ENCODE measurements around the gene KCTD20. TPM values are rescaled to one million over a fixed set of nuclear protein-coding genes. Genes with fewer than 3 reads are reported as not detected.

The KCTD20 gene
- total and polyA plus RNA-seq, 10 of the 15 experiments (the other 5 are each of a cell fraction or from before 2014, with no cell fraction given), result 18.1 to 77.0 (median 50.5) TPM

DNA sequence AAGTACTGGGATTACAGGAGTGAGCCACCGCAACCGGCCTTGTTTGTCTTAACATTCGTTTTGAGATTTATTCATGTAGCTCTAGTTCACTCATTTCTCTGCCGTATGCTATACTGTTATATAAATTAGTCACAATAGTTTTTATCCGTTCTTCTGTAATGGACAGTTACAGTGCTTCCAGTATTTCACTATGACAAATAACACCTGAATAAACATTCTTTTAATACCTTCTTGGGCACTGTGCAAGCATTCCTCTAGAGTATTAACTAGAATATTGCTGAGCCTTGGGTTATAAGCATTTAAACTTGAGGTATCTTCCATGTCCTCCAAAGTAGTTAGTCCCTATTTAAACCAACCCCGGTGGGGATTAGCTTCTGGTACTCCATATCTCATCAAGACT, 58.9 kb downstream of the KCTD20 start (continued):
- TF ChIP-seq SKIL (IDR thresholded peaks at IDR 0.05; ENCODE audit: low read depth, poor library complexity, severe bottlenecking), result no peak
- no peak for TF ChIP-seq NBN (IDR thresholded peaks at IDR 0.05)
- no peak for TF ChIP-seq IRF4 (IDR thresholded peaks at IDR 0.05; ENCODE audit: low read depth, low read length)
- no peak for TF ChIP-seq CBX3 (IDR thresholded peaks at IDR 0.05; ENCODE audit: borderline replicate concordance, low read depth)
- no peak for TF ChIP-seq MTA3 (IDR thresholded peaks at IDR 0.05; ENCODE audit: borderline replicate concordance, low read length)
- TF ChIP-seq SP1 (IDR thresholded peaks at IDR 0.05; ENCODE audit: low read depth, low read length), result no peak
- no peak for TF ChIP-seq TCF3 (IDR thresholded peaks at IDR 0.05; ENCODE audit: borderline replicate concordance, insufficient read depth, low read depth, low read length)
- no peak for TF ChIP-seq CREB1 (IDR thresholded peaks at IDR 0.05; ENCODE audit: low read depth)

DNA sequence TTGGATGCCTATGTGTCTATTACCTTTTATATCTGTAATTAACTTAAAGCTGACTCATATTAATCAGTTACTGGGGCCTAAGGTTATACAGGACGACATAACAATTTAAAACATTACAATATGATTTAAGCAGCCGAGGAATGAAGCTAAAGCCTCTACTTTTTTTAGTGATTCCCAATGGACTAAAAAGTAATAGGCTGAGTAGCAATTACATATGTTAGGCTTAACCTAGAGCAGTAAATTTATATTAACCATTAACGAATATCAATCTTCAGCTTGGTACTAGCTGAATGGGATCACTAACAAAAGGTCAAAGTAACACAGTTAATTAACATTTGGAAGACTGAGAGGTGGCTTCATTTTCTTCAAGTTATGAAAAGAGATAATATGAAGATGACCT, 61.4 kb downstream of the KCTD20 start:
- no TSS peak for BruUV-seq (replicated peaks)
- no peaks in the 10 kb centered on the region for H3K9me3 ChIP-seq (replicated peaks; ENCODE audit: control insufficient read depth, insufficient read depth, low read length)
- H3K27ac ChIP-seq (ENCODE audit: control insufficient read depth, insufficient read depth), result no peak overlapping the region
- DNase-seq (ENCODE audit: low read depth, low spot score) (no peak), ATAC-seq (no peak), FAIRE-seq (no peak)
- CTCF ChIA-PET, result interaction anchor here (1.0 kb wide), 1 partner anchor 12 kb away, joined by 3 read pairs; no protein-coding TSS in a partner anchor
- H3K27me3 ChIP-seq (replicated peaks in 1 of 2; ENCODE audit: control insufficient read depth in 2 of 2, insufficient read depth in 2 of 2, low read length in 1 of 2), result no peaks in the 10 kb centered on the region
- POLR2A ChIA-PET, result interaction anchor here (0.7 to 1.2 kb wide), 3 partner anchors 15 to 30 kb away, joined by 3 to 7 read pairs (median 5); no protein-coding TSS in a partner anchor
- no peaks in the 10 kb centered on the region for H3K4me1 ChIP-seq (ENCODE audit: control insufficient read depth, insufficient read depth, low read length)
- no peaks in the 10 kb centered on the region for H3K79me2 ChIP-seq (ENCODE audit: control insufficient read depth, insufficient read depth, low read length)
- H3K4me2 ChIP-seq (ENCODE audit: control insufficient read depth, insufficient read depth), result no peak overlapping the region
- in situ Hi-C loops (cut with MboI) (no loop called here), intact Hi-C loops (cut with micrococcal nuclease; ENCODE audit: unreplicated experiment) (no loop called here)
- H2AFZ ChIP-seq (ENCODE audit: control insufficient read depth, low read depth, low read length), result no peak overlapping the region
- no peaks in the 10 kb centered on the region for H4K20me1 ChIP-seq (ENCODE audit: control insufficient read depth, insufficient read depth)
- TF ChIP-seq, protein P1, sequence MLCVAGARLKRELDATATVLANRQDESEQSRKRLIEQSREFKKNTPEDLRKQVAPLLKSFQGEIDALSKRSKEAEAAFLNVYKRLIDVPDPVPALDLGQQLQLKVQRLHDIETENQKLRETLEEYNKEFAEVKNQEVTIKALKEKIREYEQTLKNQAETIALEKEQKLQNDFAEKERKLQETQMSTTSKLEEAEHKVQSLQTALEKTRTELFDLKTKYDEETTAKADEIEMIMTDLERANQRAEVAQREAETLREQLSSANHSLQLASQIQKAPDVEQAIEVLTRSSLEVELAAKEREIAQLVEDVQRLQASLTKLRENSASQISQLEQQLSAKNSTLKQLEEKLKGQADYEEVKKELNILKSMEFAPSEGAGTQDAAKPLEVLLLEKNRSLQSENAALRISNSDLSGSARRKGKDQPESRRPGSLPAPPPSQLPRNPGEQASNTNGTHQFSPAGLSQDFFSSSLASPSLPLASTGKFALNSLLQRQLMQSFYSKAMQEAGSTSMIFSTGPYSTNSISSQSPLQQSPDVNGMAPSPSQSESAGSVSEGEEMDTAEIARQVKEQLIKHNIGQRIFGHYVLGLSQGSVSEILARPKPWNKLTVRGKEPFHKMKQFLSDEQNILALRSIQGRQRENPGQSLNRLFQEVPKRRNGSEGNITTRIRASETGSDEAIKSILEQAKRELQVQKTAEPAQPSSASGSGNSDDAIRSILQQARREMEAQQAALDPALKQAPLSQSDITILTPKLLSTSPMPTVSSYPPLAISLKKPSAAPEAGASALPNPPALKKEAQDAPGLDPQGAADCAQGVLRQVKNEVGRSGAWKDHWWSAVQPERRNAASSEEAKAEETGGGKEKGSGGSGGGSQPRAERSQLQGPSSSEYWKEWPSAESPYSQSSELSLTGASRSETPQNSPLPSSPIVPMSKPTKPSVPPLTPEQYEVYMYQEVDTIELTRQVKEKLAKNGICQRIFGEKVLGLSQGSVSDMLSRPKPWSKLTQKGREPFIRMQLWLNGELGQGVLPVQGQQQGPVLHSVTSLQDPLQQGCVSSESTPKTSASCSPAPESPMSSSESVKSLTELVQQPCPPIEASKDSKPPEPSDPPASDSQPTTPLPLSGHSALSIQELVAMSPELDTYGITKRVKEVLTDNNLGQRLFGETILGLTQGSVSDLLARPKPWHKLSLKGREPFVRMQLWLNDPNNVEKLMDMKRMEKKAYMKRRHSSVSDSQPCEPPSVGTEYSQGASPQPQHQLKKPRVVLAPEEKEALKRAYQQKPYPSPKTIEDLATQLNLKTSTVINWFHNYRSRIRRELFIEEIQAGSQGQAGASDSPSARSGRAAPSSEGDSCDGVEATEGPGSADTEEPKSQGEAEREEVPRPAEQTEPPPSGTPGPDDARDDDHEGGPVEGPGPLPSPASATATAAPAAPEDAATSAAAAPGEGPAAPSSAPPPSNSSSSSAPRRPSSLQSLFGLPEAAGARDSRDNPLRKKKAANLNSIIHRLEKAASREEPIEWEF (IDR thresholded peaks at IDR 0.05; ENCODE audit: insufficient replicate concordance, low read depth, low read length), result no peak
- no peak for TF ChIP-seq IKZF1 (conservative IDR thresholded peaks at IDR 0.05)
- no peak for TF ChIP-seq HCFC1 (IDR thresholded peaks at IDR 0.05; ENCODE audit: low read length)
- TF ChIP-seq NR2F1 (conservative IDR thresholded peaks at IDR 0.05), result no peak
- no peak for TF ChIP-seq ZNF274 (IDR thresholded peaks at IDR 0.05; ENCODE audit: insufficient read depth, insufficient read length)
- TF ChIP-seq BHLHE40 (IDR thresholded peaks at IDR 0.05; ENCODE audit: borderline replicate concordance in 1 of 2, low read depth in 2 of 2, low read length in 1 of 2), result no peak
- no peak for TF ChIP-seq MEF2A (IDR thresholded peaks at IDR 0.05; ENCODE audit: insufficient read depth, low read depth, low read length)
- no peak for TF ChIP-seq NFIC (IDR thresholded peaks at IDR 0.05; ENCODE audit: low read depth, low read length)
- peaks cover 0 to 11% of the 10 kb centered on the region in 2 experiments; a peak in 1 of 4 replicates for H3K36me3 ChIP-seq (ENCODE audit: control insufficient read depth in 2 of 2, insufficient read depth in 2 of 2, low read length in 1 of 2)
- no peak overlapping the region for H3K9ac ChIP-seq (ENCODE audit: control insufficient read depth, insufficient read depth, low read length)
- RAD21 ChIA-PET (ENCODE audit: unreplicated experiment), result interaction anchor here (1.4 kb wide), 1 partner anchor 75 kb away, joined by 5 read pairs; no protein-coding TSS in a partner anchor
- WGBS (ENCODE audit: insufficient coverage, insufficient replicate concordance, low lambda C conversion rate, missing lambda C conversion rate), result 81% methylated on average over 3 of the region's 3 CpGs
- SMC1A ChIA-PET (ENCODE audit: uncharacterized antibody, unreplicated experiment), result interaction anchor here (0.9 to 2.2 kb wide), 2 partner anchors 8 to 12 kb away, joined by 3 to 7 read pairs; no protein-coding TSS in a partner anchor
- no peak overlapping the region for H3K4me3 ChIP-seq
